ENCODE results near the gene MYCN. TPM values are rescaled to one million over a fixed set of nuclear protein-coding genes. Genes with fewer than 3 reads are reported as not detected.

MYCN gene
- 0.28 TPM in 1 of 2 replicates, not detected in the other for total RNA-seq

DNA sequence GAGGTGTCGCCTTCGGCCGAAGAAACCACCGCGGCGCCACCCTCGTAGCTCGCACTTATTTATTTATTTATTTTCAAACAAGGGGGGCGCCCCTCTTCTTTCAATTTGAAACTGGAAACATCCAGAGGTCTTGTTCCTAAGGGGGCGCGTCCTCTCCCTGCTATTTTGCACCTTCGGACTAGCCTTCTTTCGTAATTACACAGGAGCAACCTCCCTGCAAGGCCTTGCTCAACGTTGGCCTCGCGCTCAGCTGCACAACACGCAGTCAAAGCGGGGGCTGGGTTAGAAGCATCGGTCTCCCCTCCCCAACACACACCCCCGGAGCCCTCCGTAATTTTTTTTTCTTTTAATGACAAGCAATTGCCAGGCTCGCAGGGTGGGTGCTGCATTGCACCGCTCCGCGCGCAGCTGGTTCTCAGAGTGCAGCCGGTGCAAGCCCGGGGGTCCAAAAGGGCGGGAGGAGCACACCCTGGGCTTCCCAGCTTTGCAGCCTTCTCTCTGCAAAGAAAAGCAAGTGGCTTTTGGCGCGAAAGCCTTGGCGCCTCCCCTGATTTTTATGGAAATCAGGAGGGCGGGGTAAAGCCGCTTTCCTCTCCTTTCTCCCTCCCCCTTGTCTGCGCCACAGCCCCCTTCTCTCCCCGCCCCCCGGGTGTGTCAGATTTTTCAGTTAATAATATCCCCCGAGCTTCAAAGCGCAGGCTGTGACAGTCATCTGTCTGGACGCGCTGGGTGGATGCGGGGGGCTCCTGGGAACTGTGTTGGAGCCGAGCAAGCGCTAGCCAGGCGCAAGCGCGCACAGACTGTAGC, at the start of gene MYCN:
Gene MYCN, plus strand, starts transcription at position 697 of the 807 bp plus-strand sequence. CDS start 1,515 bp downstream, outside the sequence.

Measured in regular cardiac myocyte (primary cell).